AG09319 (cell line): ENCODE results near the gene SMIM35.
"Not testable (repeated sequence)": the region's sequence is repeated elsewhere in the genome, so short reads cannot be mapped to it uniquely, and the experiment has no call there.

Source experiments
- DNase-seq: peaks from one replicate; pipeline ENCODE4 v3.0.0-alpha.2; 2010; ENCODE audit warnings: low read depth; ENCODE audit errors: extremely low read depth
- TF ChIP-seq, protein P1 (sequence below): IDR thresholded peaks from 2 replicates; pipeline ENCODE4 v1.5.1; 2011; ENCODE audit warnings: low read depth, mild to moderate bottlenecking, inconsistent platforms, low read length, moderate library complexity

SMIM35 gene

GRCh38 chr11:117980720-117981119, 106.0 kb downstream of the SMIM35 start:
- no peak for DNase-seq
- TF ChIP-seq, protein P1, sequence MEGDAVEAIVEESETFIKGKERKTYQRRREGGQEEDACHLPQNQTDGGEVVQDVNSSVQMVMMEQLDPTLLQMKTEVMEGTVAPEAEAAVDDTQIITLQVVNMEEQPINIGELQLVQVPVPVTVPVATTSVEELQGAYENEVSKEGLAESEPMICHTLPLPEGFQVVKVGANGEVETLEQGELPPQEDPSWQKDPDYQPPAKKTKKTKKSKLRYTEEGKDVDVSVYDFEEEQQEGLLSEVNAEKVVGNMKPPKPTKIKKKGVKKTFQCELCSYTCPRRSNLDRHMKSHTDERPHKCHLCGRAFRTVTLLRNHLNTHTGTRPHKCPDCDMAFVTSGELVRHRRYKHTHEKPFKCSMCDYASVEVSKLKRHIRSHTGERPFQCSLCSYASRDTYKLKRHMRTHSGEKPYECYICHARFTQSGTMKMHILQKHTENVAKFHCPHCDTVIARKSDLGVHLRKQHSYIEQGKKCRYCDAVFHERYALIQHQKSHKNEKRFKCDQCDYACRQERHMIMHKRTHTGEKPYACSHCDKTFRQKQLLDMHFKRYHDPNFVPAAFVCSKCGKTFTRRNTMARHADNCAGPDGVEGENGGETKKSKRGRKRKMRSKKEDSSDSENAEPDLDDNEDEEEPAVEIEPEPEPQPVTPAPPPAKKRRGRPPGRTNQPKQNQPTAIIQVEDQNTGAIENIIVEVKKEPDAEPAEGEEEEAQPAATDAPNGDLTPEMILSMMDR: no peak

DNA sequence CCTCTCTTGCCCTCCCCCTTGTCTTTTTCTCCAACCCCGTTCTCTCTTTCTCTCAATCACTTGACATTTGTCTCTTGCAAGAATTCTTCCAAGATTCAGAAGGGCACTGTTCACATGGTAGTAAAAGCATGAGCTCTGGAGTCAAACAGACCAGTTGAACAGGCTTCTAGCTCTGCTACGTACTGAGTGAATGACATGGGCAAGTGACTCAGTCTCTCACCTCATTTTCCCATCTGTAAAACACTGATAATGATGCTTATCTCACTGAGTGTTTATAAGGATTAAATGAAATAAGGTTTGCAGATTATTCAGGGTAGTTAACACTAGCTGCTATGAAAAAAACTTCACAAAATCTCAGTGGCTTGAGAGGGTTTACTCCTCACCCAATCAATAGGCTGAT, 106.5 kb downstream of the SMIM35 start:
- TF ChIP-seq, protein P1: no peak
- no peak for DNase-seq

DNA sequence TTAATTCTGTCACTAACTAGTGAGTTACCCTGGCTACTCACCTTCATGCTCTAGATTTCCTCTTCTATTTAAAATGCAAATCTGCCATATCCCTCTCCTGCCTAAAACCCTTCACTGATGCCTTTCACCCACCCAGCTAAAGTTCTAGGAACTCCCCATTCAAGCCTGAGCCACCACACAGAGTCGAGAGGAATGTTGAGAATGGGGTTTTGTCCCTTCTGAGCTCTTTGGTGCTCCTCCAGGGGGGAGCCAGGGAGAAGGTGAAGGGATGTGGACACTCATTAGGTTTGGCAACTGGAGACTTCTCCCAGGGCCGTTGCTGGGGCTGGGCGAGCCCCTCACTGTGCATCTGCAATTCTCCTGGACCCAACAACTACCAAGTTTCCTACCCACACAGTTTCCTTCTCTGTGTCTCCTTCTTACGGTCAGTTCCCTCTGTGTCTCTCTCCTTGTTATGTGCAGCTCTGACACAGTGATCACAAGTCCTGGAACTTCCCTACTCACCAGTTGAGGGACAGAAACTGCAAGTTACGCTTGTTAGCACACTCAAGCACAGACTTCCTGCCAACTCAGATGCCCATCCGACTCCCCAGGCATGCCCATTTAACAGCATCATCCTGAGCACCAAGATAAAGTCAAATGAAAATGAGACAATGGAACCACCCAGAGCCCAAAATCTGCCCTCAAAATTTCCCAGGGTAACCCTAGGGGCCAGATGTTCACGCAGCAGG, 107.1 kb downstream of the SMIM35 start:
- no peak for DNase-seq

DNA sequence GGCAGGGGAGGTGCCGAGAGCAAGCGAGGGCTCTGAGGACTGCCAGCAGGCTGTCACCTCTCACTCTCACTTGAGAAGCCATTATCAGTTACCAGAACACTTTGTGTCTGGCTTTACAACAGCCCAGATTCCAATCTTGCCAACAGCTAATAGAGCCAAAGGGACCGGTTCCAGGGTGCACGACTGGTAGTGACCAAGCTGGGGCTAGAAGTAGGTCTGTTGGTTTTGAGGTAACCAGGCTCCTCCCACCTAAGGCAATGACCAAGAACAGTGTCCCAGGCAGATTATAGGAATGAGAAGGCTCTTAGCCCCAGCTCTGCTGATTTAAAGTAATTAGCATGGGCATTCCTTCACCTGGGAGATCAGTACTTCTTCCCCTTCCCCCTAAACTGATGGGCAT, 107.8 kb downstream of the SMIM35 start:
- TF ChIP-seq, protein P1: no peak
- no peak for DNase-seq

More for the DNA sequence above, 107.1 kb downstream of the SMIM35 start:
- TF ChIP-seq, protein P1: no peak

- DNase-seq: not testable (repeated sequence)
Observed at GRCh38 chr11:117978291-117978910, 108.4 kb downstream of the SMIM35 start.

DNA sequence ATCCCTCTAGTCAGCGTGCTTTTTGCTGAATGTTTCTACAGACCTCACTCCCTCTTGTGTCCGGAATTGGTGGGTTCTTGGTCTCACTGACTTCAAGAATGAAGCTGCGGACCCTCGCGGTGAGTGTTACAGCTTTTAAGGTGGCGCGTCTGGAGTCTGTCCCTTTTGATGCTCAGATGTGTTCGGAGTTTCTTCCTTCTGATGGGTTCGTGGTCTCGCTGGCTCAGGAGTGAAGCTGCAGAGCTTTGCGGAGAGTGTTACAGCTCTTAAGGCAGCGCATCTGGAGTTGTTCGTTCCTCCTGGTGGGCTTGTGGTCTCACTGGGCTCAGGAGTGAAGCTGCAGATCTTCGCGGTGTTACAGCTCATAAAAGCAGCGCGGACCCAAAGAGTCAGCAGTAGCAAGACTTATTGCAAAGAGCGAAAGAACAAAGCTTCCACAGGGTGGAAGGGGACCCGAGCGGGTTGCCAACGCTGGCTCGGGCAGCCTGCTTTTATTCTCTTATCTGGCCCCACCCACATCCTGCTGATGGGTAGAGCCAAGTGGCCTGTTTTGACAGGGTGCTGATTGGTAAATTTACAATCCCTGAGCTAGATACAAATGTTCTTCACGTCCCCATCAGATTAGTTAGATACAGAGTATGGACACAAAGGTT, 109.0 kb downstream of the SMIM35 start:
- DNase-seq: not testable (repeated sequence)

DNA sequence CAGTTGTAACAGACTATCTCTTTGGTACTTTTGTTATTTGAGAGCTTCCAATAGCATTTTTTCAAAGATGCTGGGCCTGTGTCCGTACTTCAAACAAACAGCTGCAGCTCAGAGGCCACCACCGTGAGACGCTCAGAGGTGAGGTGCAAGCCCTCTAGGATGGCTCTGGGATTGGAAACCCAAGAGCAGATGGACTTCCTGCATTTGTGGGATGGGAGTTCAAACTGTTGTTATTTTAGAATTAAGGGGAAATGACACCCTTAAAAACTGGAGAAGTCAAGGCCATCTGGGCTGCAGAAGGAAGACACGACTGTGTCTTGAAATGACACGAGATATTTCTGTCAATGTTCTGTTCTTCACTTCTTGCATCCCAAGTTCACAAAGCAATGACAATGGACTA, 109.7 kb downstream of the SMIM35 start:
- TF ChIP-seq, protein P1: no peak
- no peak for DNase-seq

- DNase-seq: no peak
- TF ChIP-seq, protein P1: no peak
Observed at GRCh38 chr11:117976445-117976844, 110.3 kb downstream of the SMIM35 start.
